Keratinocyte (primary cell): ENCODE data around the gene APCDD1. TPM values are rescaled to one million over a fixed set of nuclear protein-coding genes. Genes with fewer than 3 reads are reported as not detected.
A peak's percentile ranks its signal among the peaks of the same experiment; 100 is the strongest.

Source experiments
- DNase-seq: peaks from one replicate; pipeline ENCODE4 v3.0.0-alpha.2; 2011; ENCODE audit warnings: low read depth, missing footprints, low spot score
- FAIRE-seq: peaks from 2 replicates; lab custom pipeline; 2011; peaks lifted over from hg19 to GRCh38; lab: Jason Lieb, UNC
- H2AFZ ChIP-seq: 2 replicates; pipeline ENCODE4 v1.6.0; 2012; ENCODE audit warnings: low read length, control low read depth, inconsistent platforms; ENCODE audit not compliant: control insufficient read depth
- H3K27ac ChIP-seq: 2 replicates; pipeline ENCODE4 v1.5.1; 2011; ENCODE audit warnings: low read length; ENCODE audit not compliant: control insufficient read depth, insufficient read depth
- H3K27me3 ChIP-seq: 3 replicates; pipeline ENCODE4 v1.6.0; 2011; ENCODE audit warnings: low read length; ENCODE audit not compliant: control insufficient read depth, insufficient read depth; ENCODE audit errors: extremely low read depth
- H3K36me3 ChIP-seq, 2 experiments: 2 replicates in 1 of 2; 3 replicates in 1 of 2; pipeline ENCODE4 v1.5.1; 2011; ENCODE audit warnings: low read length in 2 of 2, mild to moderate bottlenecking in 1 of 2; ENCODE audit not compliant: control insufficient read depth in 2 of 2, insufficient read depth in 2 of 2; ENCODE audit errors: extremely low read depth in 1 of 2
- H3K4me1 ChIP-seq: 3 replicates; pipeline ENCODE4 v1.5.1; 2011; ENCODE audit warnings: low read length; ENCODE audit not compliant: control insufficient read depth, insufficient read depth; ENCODE audit errors: extremely low read depth
- H3K4me2 ChIP-seq: 3 replicates; pipeline ENCODE4 v1.6.0; 2011; ENCODE audit warnings: low read depth, low read length; ENCODE audit not compliant: control insufficient read depth, insufficient read depth; ENCODE audit errors: extremely low read depth
- H3K4me3 ChIP-seq, 3 experiments: fragments of 200-600 bp in 1 of 3; sonication (generic) in 1 of 3; 2 replicates in 2 of 3; 3 replicates in 1 of 3; pipeline ENCODE4 v1.5.1; 2011 to 2016; ENCODE audit warnings: low read length in 3 of 3, mild to moderate bottlenecking in 3 of 3, control low read depth in 2 of 3, inconsistent platforms in 1 of 3, low read depth in 1 of 3, mixed read lengths in 1 of 3, mixed run types in 1 of 3, moderate library complexity in 1 of 3; ENCODE audit not compliant: control insufficient read depth in 2 of 3, insufficient read depth in 2 of 3; ENCODE audit errors: extremely low read depth in 1 of 3
- H3K79me2 ChIP-seq: 2 replicates; pipeline ENCODE4 v1.6.0; 2012; ENCODE audit warnings: low read length; ENCODE audit not compliant: control insufficient read depth, insufficient read depth
- H3K9ac ChIP-seq: 3 replicates; pipeline ENCODE4 v1.6.0; 2011; ENCODE audit warnings: low read length; ENCODE audit not compliant: control insufficient read depth, insufficient read depth; ENCODE audit errors: extremely low read depth
- H3K9me1 ChIP-seq: 3 replicates; pipeline ENCODE4 v1.6.0; 2011; ENCODE audit warnings: low read length; ENCODE audit not compliant: control insufficient read depth, insufficient read depth; ENCODE audit errors: extremely low read depth
- H3K9me3 ChIP-seq: 2 replicates; pipeline ENCODE4 v1.5.1; 2012; ENCODE audit warnings: low read depth, low read length; ENCODE audit not compliant: control insufficient read depth
- H4K20me1 ChIP-seq: 3 replicates; pipeline ENCODE4 v1.6.0; 2011; ENCODE audit warnings: low read length; ENCODE audit not compliant: control insufficient read depth, insufficient read depth; ENCODE audit errors: extremely low read depth
- EZH2 ChIP-seq: IDR thresholded peaks from one replicate; pipeline ENCODE4 v1.6.1; 2012; ENCODE audit warnings: inconsistent platforms, mild to moderate bottlenecking, low read length, moderate library complexity
- dilution Hi-C: fragments of 300-500 bp; cut with MboI; formaldehyde crosslinking; loops from one replicate; pipeline ENCODE4 v1.7.0; 2020; ENCODE audit warnings: low sequenced_read_pairs; ENCODE audit not compliant: extremely low pct_ligation_motif_present
- polyA plus RNA-seq, 5 experiments: library from polyadenylated mRNA; depleted of rRNA in 3 of 5; stranded (reverse) in 3 of 5; stranded (forward) in 1 of 5; unstranded in 1 of 5; fragments of >200 nt; gene quantifications; 1 replicate in 1 of 5; 2 replicates in 3 of 5; 3 replicates in 1 of 5; pipeline versions ENCODE4 v1.2.1 to v1.2.3, GENCODE V29; 2011 to 2012; ENCODE audit warnings: missing spikeins in 2 of 5, low read depth in 1 of 5, low replicate concordance in 1 of 5
- TF ChIP-seq, protein P1 (sequence below), 3 experiments: IDR thresholded peaks in 1 of 3; conservative IDR thresholded peaks in 1 of 3; optimal IDR thresholded peaks in 1 of 3; 2 replicates in 2 of 3; 3 replicates in 1 of 3; pipeline versions ENCODE3 to v1.5.1; 2011; ENCODE audit warnings: low read length in 3 of 3, mild to moderate bottlenecking in 3 of 3, moderate library complexity in 2 of 3, control low read depth in 1 of 3, inconsistent platforms in 1 of 3; ENCODE audit not compliant: insufficient read depth in 2 of 3; ENCODE audit errors: extremely low read depth in 1 of 3

Gene APCDD1
- polyA plus RNA-seq, 1 donor (not counting 4 experiments of a cell fraction or from before 2014, with no cell fraction given): 8.5 TPM

DNA sequence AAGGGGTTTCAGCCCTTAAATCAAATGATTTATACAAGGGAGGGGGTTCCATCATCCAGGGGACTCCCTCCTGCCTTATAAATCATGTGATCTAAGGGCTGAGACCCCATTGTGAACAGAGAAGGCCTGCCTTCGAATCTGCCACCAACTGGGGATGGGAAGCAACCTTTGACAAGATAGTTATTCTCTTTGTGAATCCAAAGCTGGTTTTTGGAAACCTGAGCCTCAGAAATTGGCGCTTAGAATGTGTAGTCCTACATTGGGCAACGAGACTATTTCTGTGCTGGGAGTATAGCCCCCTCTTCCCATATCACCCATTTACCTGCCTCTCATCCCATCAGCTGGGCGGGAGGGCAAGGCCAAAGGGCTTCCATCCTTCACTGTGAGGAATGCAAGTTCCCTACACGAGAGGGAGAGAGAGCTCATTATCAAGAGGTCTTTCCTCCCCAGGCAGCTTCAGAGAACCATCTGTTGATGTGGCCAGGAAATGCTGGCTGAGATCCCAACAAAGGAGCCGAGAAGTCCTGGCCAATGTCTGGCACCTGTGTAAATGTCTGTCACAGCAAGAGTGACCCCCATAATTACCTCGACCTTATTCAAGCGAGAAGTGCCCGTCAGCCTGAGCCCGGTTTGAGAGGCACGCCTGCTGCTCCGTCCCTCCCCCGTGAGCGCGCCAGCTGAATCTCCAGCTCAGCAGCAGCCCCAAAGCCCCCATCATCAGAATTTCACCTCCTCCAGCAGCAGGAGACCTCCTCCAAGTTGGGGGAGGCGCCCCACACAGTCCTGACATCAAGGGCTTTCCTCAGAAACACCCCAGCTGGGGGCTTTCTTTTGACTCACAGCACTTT, 48.4 kb upstream of the APCDD1 start:
- H3K4me2 ChIP-seq: peak overlapping the region; percentile 13
- H3K27ac ChIP-seq: no peak overlapping the region
- no peak overlapping the region for H3K9ac ChIP-seq
- no peaks in the 10 kb centered on the region for H3K9me1 ChIP-seq
- peaks cover 27% of the 10 kb centered on the region for H3K4me1 ChIP-seq
- no peak for FAIRE-seq
- H2AFZ ChIP-seq: no peak overlapping the region
- H3K4me3 ChIP-seq: no peak overlapping the region
- dilution Hi-C loops: no loop called here
- H4K20me1 ChIP-seq: no peaks in the 10 kb centered on the region
- TF ChIP-seq, protein P1, sequence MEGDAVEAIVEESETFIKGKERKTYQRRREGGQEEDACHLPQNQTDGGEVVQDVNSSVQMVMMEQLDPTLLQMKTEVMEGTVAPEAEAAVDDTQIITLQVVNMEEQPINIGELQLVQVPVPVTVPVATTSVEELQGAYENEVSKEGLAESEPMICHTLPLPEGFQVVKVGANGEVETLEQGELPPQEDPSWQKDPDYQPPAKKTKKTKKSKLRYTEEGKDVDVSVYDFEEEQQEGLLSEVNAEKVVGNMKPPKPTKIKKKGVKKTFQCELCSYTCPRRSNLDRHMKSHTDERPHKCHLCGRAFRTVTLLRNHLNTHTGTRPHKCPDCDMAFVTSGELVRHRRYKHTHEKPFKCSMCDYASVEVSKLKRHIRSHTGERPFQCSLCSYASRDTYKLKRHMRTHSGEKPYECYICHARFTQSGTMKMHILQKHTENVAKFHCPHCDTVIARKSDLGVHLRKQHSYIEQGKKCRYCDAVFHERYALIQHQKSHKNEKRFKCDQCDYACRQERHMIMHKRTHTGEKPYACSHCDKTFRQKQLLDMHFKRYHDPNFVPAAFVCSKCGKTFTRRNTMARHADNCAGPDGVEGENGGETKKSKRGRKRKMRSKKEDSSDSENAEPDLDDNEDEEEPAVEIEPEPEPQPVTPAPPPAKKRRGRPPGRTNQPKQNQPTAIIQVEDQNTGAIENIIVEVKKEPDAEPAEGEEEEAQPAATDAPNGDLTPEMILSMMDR (optimal IDR thresholded peaks at IDR 0.05 in 1 of 3, IDR thresholded peaks at IDR 0.05 in 1 of 3, conservative IDR thresholded peaks at IDR 0.05 in 1 of 3; ENCODE audit: extremely low read depth in 1 of 3, insufficient read depth in 2 of 3, low read length in 3 of 3): no peak
- TF ChIP-seq EZH2: no peak
- H3K36me3 ChIP-seq: no peaks in the 10 kb centered on the region
- DNase-seq: no peak
- no peaks in the 10 kb centered on the region for H3K27me3 ChIP-seq
- H3K9me3 ChIP-seq: no peaks in the 10 kb centered on the region
- no peaks in the 10 kb centered on the region for H3K79me2 ChIP-seq

DNA sequence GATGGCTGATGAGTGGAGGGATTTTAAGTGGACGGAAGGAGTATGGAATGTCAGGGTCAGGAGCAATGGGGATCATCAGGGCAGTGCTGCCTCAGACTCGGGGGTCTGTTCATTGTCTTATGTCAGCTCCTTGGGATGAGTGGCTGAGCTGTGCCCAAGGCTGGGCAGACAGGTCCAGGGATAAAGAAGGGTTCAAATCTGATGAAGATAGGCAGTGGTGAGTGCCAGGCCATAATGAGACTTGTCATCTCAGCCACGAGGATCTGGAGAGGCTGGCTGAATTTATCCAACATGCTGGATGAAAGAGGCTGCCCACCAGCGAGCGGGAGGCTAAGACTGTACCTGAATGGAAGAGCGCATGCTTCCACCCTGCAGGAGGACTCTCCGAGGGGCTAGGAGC, 46.3 kb upstream of the APCDD1 start:
- DNase-seq: no peak
- Histone ChIP-seq H3K79me2 (no peaks in the 10 kb centered on the region), H3K4me1 (peaks cover 40% of the 10 kb centered on the region), H3K4me3 (no peak overlapping the region), H3K27ac (no peak overlapping the region), H2AFZ (no peak overlapping the region), H3K27me3 (no peaks in the 10 kb centered on the region), H3K9me1 (no peaks in the 10 kb centered on the region), H3K9me3 (no peaks in the 10 kb centered on the region), H3K4me2 (no peak overlapping the region), H3K9ac (no peak overlapping the region), H4K20me1 (no peaks in the 10 kb centered on the region), H3K36me3 (no peaks in the 10 kb centered on the region)
- FAIRE-seq: no peak
- dilution Hi-C loops: no loop called here
- TF ChIP-seq EZH2: no peak
- TF ChIP-seq, protein P1 (optimal IDR thresholded peaks at IDR 0.05 in 1 of 3, IDR thresholded peaks at IDR 0.05 in 1 of 3, conservative IDR thresholded peaks at IDR 0.05 in 1 of 3; ENCODE audit: extremely low read depth in 1 of 3, insufficient read depth in 2 of 3, low read length in 3 of 3): no peak
